Mononuclear cell (primary cell): ENCODE data around the gene BMP8A. TPM values are rescaled to one million over a fixed set of nuclear protein-coding genes. Genes with fewer than 3 reads are reported as not detected.
"Not testable (repeated sequence)": the region's sequence is repeated elsewhere in the genome, so short reads cannot be mapped to it uniquely, and the experiment has no call there.

Experiments
- H3K27me3 ChIP-seq: 2 replicates; pipeline ENCODE4 v1.6.0; 2011; ENCODE audit warnings: low read length, control low read depth; ENCODE audit not compliant: insufficient read depth
- H3K4me1 ChIP-seq: 2 replicates; pipeline ENCODE4 v1.5.1; 2011; ENCODE audit warnings: mild to moderate bottlenecking, low read length, control low read depth; ENCODE audit not compliant: insufficient read depth
- H3K4me3 ChIP-seq: 2 replicates; pipeline ENCODE4 v1.5.1; 2011; ENCODE audit warnings: mild to moderate bottlenecking, low read length, moderate library complexity
- H3K9me3 ChIP-seq: 2 replicates; pipeline ENCODE4 v1.5.1; 2011; ENCODE audit warnings: low read depth, mild to moderate bottlenecking, control low read depth, low read length
- total RNA-seq: library from RNA; depleted of rRNA; stranded (reverse); fragments of >200 nt; gene quantifications from one replicate; pipeline ENCODE4 v1.2.3, GENCODE V29; 2012

BMP8A gene
- total RNA-seq, 1 donor, result 0.10 TPM

DNA sequence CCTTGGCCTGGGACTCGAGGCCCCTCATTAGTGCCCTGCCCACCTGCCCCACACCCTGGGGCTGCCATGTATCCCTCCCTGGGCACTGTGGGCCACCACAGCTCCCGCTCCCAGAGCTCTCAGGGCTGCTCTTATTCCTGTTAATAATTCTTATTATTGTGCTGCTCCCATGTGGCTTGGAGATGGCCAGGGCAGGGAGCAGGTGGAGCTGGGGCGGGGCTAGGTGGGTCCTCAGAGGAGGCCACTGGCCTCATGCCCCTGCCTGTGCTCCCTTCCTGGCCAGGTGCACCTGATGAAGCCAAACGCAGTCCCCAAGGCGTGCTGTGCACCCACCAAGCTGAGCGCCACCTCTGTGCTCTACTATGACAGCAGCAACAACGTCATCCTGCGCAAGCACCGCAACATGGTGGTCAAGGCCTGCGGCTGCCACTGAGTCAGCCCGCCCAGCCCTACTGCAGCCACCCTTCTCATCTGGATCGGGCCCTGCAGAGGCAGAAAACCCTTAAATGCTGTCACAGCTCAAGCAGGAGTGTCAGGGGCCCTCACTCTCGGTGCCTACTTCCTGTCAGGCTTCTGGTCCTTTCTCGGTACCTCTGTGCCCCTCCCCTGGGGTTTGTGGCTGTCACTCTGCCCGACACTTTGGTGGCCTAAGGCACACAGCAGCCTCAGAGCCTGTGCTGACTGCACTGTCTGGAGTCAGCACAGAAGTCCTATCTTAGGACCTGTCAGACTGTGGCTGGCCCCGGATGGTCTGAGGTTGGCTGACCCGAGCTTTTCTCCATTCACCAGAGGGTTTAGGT is 34.1 kb downstream of the BMP8A start:
- Histone ChIP-seq H3K4me3 (no peak overlapping the region), H3K27me3 (no peaks in the 10 kb centered on the region), H3K9me3 (no peaks in the 10 kb centered on the region), H3K4me1 (peaks cover 7% of the 10 kb centered on the region)

DNA sequence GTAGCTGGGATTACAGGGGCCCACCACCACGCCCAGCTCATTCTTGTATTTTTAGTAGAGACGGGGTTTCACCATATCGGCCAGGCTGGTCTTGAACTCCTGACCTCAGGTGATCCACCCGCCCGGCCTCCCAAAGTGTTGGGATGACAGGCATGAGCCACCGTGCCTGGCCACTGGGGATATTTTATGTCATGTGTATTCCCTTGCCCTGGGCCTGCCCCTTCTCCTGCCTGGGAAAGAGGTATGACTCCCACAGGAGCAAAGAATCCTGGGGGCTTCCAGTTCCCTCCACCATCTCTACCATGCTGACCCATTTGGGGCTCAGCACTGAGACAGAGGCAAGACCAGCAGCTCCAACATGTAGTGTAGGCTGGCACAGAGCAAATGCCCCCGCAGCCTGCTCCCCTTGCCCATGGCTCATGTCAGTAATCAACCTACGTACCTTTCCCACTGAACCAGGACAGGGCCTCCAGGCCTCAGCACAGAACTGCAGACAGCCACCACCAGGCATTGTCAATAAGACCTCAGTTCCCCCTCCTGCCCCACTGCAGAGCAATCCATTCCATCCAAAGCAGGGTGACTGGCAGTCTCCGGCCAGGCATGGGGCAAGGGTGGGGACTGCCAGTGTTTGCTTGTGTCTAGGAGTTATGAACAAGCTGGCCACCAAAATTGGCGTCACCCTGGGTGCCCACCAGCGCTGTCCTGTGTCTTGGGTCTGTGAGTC is 35.2 kb downstream of the BMP8A start:
- Histone ChIP-seq H3K4me3 (no peak overlapping the region), H3K4me1 (peaks cover 7% of the 10 kb centered on the region), H3K9me3 (no peaks in the 10 kb centered on the region), H3K27me3 (no peaks in the 10 kb centered on the region)

DNA sequence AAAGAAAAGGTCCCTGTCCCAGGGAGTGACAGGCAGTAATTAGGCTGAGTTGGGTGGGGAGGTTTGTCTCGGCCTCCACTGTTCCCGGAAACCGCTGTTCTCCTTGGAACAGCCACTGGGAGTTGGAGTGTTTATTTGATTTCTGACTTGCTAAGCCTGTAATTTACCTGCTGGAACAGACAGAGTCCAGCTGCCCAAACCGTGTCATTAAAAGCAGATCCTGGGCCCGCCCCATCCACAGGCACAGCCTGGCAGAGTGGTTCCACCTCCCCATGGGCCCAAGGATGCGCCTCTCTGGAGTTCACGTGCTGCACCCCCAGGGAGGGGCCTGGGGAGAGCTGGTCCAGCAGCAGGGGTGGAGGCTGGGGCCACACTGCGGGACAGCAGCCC is 35.7 kb downstream of the BMP8A start:
- not testable (repeated sequence) for H3K4me1 ChIP-seq, H3K9me3 ChIP-seq, H3K4me3 ChIP-seq, H3K27me3 ChIP-seq

DNA sequence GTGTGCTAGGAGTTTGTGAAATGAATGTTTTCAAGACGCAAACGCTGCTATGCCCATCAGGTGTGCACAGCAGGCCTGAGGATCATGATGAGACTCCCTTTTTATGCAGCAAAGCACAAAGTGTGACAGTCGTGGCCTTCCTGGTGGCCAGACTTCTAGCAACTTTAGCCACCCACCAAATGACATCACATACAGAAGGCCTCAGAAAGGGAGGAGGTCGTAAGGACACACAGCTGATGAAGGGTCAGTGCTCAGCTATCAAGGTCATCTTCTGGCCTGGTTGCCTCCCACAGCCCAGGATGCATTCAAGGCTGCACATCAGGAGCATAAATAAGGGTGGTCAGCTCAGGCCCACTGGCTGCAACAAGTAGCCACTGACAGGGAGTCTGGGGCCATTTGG is 36.6 kb downstream of the BMP8A start:
- Histone ChIP-seq H3K9me3 (no peaks in the 10 kb centered on the region), H3K4me1 (peaks cover 7% of the 10 kb centered on the region), H3K27me3 (no peaks in the 10 kb centered on the region), H3K4me3 (no peak overlapping the region)

DNA sequence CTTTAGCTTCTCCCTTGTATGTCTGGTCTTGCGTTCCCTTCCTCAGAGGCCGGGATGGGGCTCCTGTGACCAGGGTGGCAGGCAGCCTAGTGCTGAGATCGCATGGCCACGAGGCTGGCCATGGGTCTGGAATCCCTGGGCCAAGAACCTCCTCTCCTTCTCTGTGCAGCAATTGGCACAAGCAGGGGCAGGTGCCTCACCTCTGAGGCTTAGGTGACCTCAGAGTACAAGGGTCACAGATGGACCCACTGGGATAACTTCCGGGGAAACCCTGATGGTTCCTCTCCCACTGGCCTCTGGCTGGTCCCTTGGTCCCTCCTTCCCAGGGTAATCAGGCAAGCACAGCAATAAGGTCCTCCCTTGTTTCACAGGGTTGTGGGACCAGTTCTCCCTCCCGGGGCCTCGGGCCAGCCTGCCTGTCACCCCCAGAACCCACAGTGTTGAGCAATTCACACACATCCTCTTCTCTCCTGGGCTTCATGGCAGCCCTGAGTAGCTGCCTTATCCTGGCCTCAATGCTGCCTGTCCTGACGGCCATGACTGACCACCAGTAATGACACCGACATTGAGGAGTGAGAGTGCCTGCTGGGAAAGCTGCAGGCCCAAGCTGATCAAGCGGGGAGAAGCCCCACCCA is 38.6 kb downstream of the BMP8A start:
- peaks cover 7% of the 10 kb centered on the region for H3K4me1 ChIP-seq
- H3K27me3 ChIP-seq, result no peaks in the 10 kb centered on the region
- no peak overlapping the region for H3K4me3 ChIP-seq
- no peaks in the 10 kb centered on the region for H3K9me3 ChIP-seq

DNA sequence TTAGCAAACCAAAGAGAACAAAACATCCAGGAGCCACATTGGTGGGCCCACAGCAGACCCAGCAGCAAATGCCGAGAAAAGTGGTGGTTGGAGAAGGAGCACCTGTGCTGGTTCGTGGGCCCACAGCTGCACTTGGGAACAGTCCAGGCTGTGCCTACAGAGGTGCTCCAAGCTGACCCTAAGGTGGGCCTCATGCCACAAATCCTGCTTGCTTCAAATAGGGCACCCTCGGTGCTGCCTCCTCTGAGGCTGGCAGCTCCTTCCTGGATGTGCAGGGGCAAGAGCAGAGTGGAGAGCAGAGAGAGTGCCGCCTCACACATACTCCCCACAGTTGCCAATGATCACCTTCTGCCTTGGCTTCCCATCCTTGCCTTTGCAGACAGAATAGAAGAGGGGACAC is 40.1 kb downstream of the BMP8A start:
- no peaks in the 10 kb centered on the region for H3K9me3 ChIP-seq
- H3K27me3 ChIP-seq, result no peaks in the 10 kb centered on the region
- no peaks in the 10 kb centered on the region for H3K4me1 ChIP-seq
- H3K4me3 ChIP-seq, result no peak overlapping the region

DNA sequence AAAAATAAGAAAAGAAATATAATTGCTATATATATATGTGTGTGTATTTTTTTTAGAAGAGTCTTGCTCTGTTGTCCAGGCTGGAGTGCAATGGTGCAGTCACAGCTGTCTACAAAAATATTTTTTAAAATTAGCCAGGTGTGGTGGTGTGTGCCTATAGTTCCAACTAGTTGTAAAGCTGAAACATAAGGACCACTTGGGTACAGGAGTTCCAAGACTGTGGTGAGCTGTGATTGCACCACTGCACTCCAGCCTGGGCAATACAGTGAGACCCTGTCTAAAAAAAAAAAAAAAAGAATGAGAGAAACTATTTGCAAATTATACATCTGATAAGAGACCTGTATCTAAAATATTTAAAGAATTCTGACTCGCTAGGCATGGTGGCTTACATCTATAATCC is 42.0 kb downstream of the BMP8A start:
- Histone ChIP-seq H3K4me1 (no peaks in the 10 kb centered on the region), H3K4me3 (no peak overlapping the region), H3K27me3 (no peaks in the 10 kb centered on the region), H3K9me3 (no peaks in the 10 kb centered on the region)

DNA sequence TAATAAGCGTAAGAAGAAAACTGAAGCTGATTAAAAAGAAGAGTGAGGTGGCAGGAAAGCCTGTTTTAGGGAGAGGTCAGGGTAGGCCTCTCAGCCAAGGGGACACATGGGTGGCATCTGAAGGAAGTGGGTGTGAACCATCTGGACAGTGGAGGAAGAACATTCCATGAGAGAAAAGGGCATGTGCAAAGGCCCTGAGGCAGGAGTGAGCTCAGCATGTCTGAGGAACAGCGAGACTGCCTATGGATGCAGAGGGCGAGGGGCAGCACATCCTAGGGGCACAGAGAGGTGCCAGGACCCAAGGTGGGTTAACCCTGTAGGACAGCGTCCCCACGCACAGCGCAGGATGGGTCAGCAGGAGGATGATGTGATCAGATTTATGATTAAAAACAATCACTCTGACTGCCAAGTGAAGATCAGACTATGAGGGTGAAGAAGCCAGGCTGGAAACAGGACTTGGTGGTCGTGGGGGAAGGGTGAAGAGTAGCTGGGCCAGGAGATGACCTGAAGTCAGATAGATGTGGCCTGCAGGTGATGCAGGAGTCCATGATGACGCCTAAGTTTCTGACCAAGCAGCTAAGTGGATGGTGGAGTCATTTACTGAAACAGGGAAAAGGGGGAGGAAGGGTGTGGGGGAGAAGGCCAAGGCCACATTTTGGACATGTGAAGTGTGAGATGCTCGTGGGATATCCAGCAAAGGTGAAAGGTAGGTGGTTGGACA is 47.3 kb downstream of the BMP8A start:
- H3K27me3 ChIP-seq, result no peaks in the 10 kb centered on the region
- H3K4me1 ChIP-seq, result peaks cover 28% of the 10 kb centered on the region
- no peaks in the 10 kb centered on the region for H3K9me3 ChIP-seq
- H3K4me3 ChIP-seq, result no peak overlapping the region

DNA sequence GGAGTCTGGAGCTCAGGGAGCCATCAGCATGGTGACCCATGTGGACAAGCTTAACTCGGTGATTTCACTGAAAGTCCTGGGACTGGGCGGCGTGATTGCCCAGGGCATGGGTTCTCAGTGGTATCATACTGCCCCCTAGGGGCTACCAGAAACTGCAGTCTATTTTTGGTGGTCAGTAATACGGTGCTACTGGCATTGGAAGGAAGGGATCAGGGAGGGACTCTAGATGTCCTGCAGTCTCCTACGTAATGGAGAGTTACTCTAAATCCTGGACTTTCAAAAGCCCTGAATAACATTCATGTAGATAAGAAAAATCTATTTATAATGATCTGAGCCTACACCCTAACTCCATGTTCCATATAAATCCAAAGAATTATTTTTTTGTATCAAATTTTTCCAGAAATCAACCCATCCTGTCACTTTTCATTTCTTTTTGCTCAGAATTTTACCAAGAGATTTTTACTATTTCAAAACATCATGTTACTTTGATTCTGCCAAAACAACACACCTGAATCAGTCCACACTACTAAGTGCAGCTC is 47.9 kb downstream of the BMP8A start:
- no peaks in the 10 kb centered on the region for H3K27me3 ChIP-seq
- H3K4me1 ChIP-seq, result peaks cover 28% of the 10 kb centered on the region

DNA sequence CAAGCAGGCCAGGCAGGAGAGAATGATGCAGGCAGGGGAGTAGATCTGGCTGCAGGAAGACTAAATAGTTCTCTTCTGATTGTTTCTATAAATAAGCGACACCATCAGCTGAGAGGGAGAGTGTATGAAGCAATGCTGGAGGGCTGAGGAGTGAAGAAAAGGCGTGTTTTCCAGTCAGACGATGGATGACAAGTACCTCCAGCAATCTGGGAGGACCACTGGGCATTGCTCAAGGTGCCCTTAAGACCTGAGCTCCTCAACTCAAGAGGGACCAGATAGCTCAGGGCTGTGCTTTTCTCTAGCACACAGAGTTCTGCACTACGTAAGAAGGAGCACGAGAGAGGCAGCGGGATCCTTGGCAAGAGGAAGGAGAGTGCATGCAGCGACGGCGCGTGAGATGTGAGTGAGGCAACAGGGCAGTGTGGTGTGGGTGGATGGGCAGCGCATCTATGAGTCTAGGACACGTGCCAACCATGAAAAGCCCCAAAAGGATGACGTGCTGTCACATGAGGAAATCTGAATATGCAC is 49.1 kb downstream of the BMP8A start:
- H3K27me3 ChIP-seq, result no peaks in the 10 kb centered on the region
- peaks cover 28% of the 10 kb centered on the region for H3K4me1 ChIP-seq
- no peak overlapping the region for H3K4me3 ChIP-seq
- no peaks in the 10 kb centered on the region for H3K9me3 ChIP-seq

More for the DNA sequence above, 47.9 kb downstream of the BMP8A start:
- H3K9me3 ChIP-seq, result no peaks in the 10 kb centered on the region
- H3K4me3 ChIP-seq, result no peak overlapping the region

DNA sequence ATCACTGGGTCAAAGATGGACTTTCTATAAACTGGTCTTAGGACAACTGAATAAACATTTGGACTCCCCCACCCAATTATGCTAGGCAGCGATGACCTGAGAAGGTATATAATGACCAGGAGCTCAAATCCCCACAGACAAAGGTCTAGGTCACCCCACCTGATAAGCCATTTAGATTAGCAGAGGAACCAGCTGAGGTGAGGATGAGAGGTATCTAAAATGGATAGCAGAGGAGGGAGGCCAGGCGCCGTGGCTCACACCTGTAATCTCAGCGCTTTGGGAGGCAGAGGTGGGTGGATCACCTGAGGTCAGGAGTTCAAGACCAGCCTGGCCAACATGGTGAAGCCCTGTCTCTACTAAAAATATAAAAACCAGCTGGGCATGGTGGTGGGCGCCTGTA is 51.5 kb downstream of the BMP8A start:
- H3K4me3 ChIP-seq, result no peak overlapping the region
- H3K4me1 ChIP-seq, result peaks cover 28% of the 10 kb centered on the region
- H3K27me3 ChIP-seq, result no peaks in the 10 kb centered on the region
- H3K9me3 ChIP-seq, result no peaks in the 10 kb centered on the region

DNA sequence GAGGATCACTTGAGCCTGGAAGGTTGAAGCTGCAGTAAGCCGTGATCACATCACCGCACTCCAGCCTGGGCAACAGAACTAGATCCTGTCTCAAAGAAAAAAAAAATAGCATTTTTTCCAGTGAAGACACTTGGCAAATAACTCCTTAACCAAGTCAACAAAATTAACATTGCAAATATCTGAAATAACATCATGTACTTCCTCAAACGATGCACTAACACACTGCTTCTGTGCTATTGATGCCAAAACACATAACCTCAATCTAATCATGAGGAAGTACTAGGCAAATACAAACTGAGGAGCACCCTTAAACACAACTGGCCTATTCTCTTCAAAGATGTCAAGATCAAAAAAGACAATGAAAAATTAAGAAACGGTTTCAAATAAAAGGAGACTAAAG is 52.9 kb downstream of the BMP8A start:
- H3K9me3 ChIP-seq, result no peaks in the 10 kb centered on the region
- H3K27me3 ChIP-seq, result no peaks in the 10 kb centered on the region
- H3K4me1 ChIP-seq, result peaks cover 24% of the 10 kb centered on the region
- no peak overlapping the region for H3K4me3 ChIP-seq

DNA sequence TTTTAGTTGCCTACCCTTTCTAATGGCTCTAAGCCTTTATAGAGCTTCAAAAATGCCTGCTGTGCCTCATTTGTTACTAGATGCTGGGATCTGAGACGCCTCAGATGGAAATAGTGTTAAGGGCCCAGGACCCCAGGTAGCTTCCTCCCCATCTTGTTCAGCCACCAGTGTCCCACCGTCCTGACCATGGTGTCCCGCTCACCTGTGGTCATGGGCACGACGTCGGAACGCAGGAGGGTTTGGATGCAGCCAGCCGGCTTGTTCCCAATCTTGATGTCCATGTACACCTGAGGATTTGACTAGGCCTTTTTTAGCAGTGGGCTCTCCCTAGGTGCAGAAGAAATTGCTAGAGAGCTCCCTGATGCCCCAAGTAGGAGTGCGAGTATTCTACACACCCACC is 54.1 kb downstream of the BMP8A start:
- peaks cover 15% of the 10 kb centered on the region for H3K4me1 ChIP-seq
- no peaks in the 10 kb centered on the region for H3K9me3 ChIP-seq
- no peak overlapping the region for H3K4me3 ChIP-seq
- no peaks in the 10 kb centered on the region for H3K27me3 ChIP-seq

DNA sequence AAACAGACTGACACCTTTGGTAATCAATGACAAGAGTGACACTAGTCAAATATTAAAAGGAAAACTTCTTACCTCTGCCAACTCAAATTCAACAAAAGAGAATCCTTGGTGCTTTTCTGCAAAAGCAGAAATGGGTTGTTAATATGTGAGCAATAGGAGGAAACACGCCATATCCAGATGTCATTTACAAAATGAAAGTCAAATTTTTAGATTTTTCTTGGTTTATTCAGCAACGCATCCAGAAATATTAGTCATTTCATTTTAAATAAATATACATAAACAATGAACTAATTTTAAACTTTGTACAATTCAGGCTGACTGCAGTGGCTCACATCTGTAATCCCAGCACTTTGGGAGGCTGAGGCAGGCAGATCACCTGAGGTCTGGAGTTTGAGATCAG is 62.8 kb downstream of the BMP8A start:
- H3K4me3 ChIP-seq, result no peak overlapping the region
- no peaks in the 10 kb centered on the region for H3K9me3 ChIP-seq
- no peaks in the 10 kb centered on the region for H3K27me3 ChIP-seq
- H3K4me1 ChIP-seq, result peaks cover 6% of the 10 kb centered on the region
